Body of pancreas (tissue), 4 donors: ENCODE measurements around the gene MAD2L2. TPM values are rescaled to one million over a fixed set of nuclear protein-coding genes. Genes with fewer than 3 reads are reported as not detected.

Experiments used
- ATAC-seq: fragments of 150-250 bp; one replicate; pipeline ENCODE4 v1.9.1; 2016
- DNase-seq, 4 donors: peaks; one replicate each; pipeline ENCODE4 v3.0.0-alpha.2; 2019
- H3K27ac ChIP-seq, 4 donors: fragments of 200-600 bp; sonication (generic); 1 replicate in 3 of 4; 2 replicates in 1 of 4; pipeline versions ENCODE4 v1.5.1 to v1.6.1; 2016 to 2019; ENCODE audit warnings: mild to moderate bottlenecking in 1 of 4, mixed read lengths in 1 of 4, moderate library complexity in 1 of 4
- H3K27me3 ChIP-seq, 2 donors: fragments of 200-600 bp; sonication (generic); one replicate each; pipeline ENCODE4 v1.6.0; 2016; ENCODE audit warnings: mild to moderate bottlenecking in 1 of 2
- H3K36me3 ChIP-seq, 2 donors: fragments of 200-600 bp; sonication (generic); replicated peaks in 1 of 2; 2 replicates each; pipeline ENCODE4 v1.5.1; 2016; ENCODE audit warnings: low read depth in 2 of 2; ENCODE audit not compliant: insufficient read depth in 1 of 2
- H3K4me1 ChIP-seq: fragments of 200-600 bp; sonication (generic); one replicate; pipeline ENCODE4 v1.6.0; 2016
- H3K4me3 ChIP-seq, 2 donors: fragments of 200-600 bp; sonication (generic); 1 replicate in 1 of 2; 2 replicates in 1 of 2; pipeline ENCODE4 v1.5.1; 2016 to 2019
- H3K9me3 ChIP-seq, 3 donors: fragments of 200-600 bp; sonication (generic); 1 replicate in 2 of 3; 2 replicates in 1 of 3; pipeline ENCODE4 v1.5.1; 2016
- POLR2A ChIP-seq, 3 donors: fragments of 450-650 bp; IDR thresholded peaks; one replicate each; pipeline ENCODE4 v1.6.1; 2016; ENCODE audit warnings: antibody characterized with exemption in 3 of 3, mild to moderate bottlenecking in 2 of 3
- WGBS, 2 donors: methylation state at CpG; one replicate each; pipeline ENCODE4 v1.1.5; 2017; 5-methylcytosine and 5-hydroxymethylcytosine counted together
- intact Hi-C: fragments of 100-400 bp; cut with DNase I; formaldehyde crosslinking; loops from one replicate; pipeline ENCODE4 v1.15.1; 2023
- total RNA-seq, 2 donors: library from RNA; depleted of rRNA; stranded (reverse); fragments of >200 nt; gene quantifications; one replicate each; pipeline ENCODE4 v1.1.0, GENCODE V29; 2016
- TF ChIP-seq, protein P1 (sequence below), 7 experiments: fragments of 450-650 bp in 4 of 7; fragments of 200-600 bp in 3 of 7; sonication (generic) in 3 of 7; IDR thresholded peaks; one replicate each; pipeline ENCODE4 v1.5.1; 2016 to 2019; ENCODE audit warnings: antibody characterized with exemption in 7 of 7

Gene MAD2L2
- total RNA-seq, 2 donors from 2014 or later: 6.9 to 31.6 TPM

DNA sequence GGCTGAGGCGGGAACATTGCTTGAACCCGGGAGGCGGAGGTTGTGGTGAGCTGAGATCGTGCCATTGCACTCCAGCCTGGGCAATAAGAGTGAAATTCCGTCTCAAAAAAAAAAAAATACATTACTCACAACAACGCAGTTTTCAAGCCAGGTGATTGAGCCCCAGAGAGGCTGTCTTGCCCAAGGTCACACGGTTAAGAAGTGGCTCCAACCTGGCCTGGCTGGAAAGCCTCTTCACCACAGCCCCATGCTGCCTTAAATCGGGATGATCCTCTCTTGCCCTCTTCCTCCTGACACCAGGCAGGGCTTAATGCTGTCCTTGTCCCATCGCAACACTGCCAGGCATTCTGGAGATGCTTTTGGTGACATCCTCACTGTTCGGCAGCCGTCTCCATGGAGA is 32.1 kb upstream of the MAD2L2 start:
- no peaks in the 10 kb centered on the region for H3K27me3 ChIP-seq
- intact Hi-C loops: no loop called here
- no peak overlapping the region for H3K27ac ChIP-seq
- H3K4me3 ChIP-seq: no peak overlapping the region
- H3K9me3 ChIP-seq: no peaks in the 10 kb centered on the region
- ATAC-seq (no peak), DNase-seq (no peak)
- no peaks in the 10 kb centered on the region for H3K36me3 ChIP-seq
- H3K4me1 ChIP-seq: peaks cover 2% of the 10 kb centered on the region
- TF ChIP-seq POLR2A (IDR thresholded peaks at IDR 0.05): no peak
- TF ChIP-seq, protein P1, sequence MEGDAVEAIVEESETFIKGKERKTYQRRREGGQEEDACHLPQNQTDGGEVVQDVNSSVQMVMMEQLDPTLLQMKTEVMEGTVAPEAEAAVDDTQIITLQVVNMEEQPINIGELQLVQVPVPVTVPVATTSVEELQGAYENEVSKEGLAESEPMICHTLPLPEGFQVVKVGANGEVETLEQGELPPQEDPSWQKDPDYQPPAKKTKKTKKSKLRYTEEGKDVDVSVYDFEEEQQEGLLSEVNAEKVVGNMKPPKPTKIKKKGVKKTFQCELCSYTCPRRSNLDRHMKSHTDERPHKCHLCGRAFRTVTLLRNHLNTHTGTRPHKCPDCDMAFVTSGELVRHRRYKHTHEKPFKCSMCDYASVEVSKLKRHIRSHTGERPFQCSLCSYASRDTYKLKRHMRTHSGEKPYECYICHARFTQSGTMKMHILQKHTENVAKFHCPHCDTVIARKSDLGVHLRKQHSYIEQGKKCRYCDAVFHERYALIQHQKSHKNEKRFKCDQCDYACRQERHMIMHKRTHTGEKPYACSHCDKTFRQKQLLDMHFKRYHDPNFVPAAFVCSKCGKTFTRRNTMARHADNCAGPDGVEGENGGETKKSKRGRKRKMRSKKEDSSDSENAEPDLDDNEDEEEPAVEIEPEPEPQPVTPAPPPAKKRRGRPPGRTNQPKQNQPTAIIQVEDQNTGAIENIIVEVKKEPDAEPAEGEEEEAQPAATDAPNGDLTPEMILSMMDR (IDR thresholded peaks at IDR 0.05): no peak
- 67 to 69% methylated on average over 9 to 11 of the region's 11 CpGs for WGBS, 2 donors

GRCh38 chr1:11712285-11712684 is 31.3 kb upstream of the MAD2L2 start:
- ATAC-seq (no peak), DNase-seq (no peak)
- intact Hi-C loops: no loop called here
- TF ChIP-seq, protein P1 (IDR thresholded peaks at IDR 0.05): no peak
- no peak for TF ChIP-seq POLR2A (IDR thresholded peaks at IDR 0.05)
- WGBS, 2 donors: 77 to 78% methylated on average over 8 of the region's 8 CpGs
- no peaks in the 10 kb centered on the region for H3K9me3 ChIP-seq
- peaks cover 10% of the 10 kb centered on the region for H3K4me1 ChIP-seq
- no peak overlapping the region for H3K27ac ChIP-seq
- no peak overlapping the region for H3K4me3 ChIP-seq
- H3K27me3 ChIP-seq: no peaks in the 10 kb centered on the region
- no peaks in the 10 kb centered on the region for H3K36me3 ChIP-seq

- Histone ChIP-seq H3K4me1 (peaks cover 10% of the 10 kb centered on the region), H3K9me3 (no peaks in the 10 kb centered on the region), H3K36me3 (no peaks in the 10 kb centered on the region), H3K27me3 (no peaks in the 10 kb centered on the region), H3K27ac (no peak overlapping the region), H3K4me3 (no peak overlapping the region)
- WGBS, 2 donors: 59 to 85% methylated on average over 3 to 5 of the region's 5 CpGs
- intact Hi-C loops: no loop called here
- DNase-seq (no peak), ATAC-seq (no peak)
- no peak for TF ChIP-seq POLR2A (IDR thresholded peaks at IDR 0.05)
- TF ChIP-seq, protein P1 (IDR thresholded peaks at IDR 0.05): no peak
Measured at GRCh38 chr1:11711490-11711889, 30.5 kb upstream of the MAD2L2 start.

DNA sequence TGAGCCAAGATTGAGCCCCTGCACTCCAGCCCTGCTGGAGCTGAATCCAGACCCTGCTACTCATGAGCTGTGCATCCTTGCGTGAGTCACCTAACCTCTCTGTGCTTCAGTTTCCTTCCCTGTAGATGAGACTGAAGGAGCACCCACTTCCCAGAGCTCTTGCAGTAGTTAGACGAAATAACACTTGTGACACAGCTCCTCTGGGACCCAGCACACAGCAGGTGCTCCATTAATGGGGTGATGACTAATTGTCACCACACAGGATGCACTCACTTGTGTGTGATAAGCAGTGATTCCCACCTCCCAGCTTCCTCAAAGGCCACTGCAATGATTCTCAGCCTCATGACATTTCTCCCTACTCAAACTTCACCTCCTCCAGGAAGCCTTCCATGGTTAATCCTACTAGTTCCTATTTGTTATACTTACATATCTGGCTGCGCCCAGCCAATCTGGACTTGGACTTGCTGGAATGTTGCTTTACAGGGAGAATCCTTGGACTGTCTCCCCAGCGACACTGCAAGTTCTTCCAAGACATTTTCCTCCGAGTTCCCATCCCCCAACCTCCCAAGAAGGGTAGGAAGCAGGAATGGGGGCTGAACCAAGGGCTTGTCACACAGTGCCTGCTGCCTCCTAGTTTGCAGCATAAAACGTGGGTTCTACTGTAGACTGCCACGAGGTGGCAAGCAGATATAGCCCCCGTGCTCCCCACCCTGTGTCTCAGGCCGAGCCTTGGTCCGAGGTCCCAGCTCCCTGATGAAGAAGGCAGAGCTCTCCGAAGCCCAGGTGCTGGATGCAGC is 27.8 kb upstream of the MAD2L2 start:
- Histone ChIP-seq H3K4me3 (no peak overlapping the region), H3K4me1 (peaks cover 10% of the 10 kb centered on the region), H3K36me3 (no peaks in the 10 kb centered on the region), H3K9me3 (no peaks in the 10 kb centered on the region), H3K27ac (no peak overlapping the region), H3K27me3 (no peaks in the 10 kb centered on the region)
- no peak for TF ChIP-seq POLR2A (IDR thresholded peaks at IDR 0.05)
- TF ChIP-seq, protein P1 (IDR thresholded peaks at IDR 0.05): no peak
- WGBS, 2 donors: 77 to 78% methylated on average over 10 to 11 of the region's 11 CpGs
- DNase-seq: no peak
- ATAC-seq: no peak
- intact Hi-C loops: no loop called here
